ENCODE measurements around the gene FOXN1.

GRCh38 chr17:28495635-28496034, 10.5 kb upstream of the FOXN1 start:
- TF ChIP-seq POLR2A (IDR thresholded peaks at IDR 0.05; ENCODE audit: low read depth, low read length) (no peak), SPI1 (IDR thresholded peaks at IDR 0.05; ENCODE audit: low read depth, low read length) (no peak), POLR2AphosphoS5 (IDR thresholded peaks at IDR 0.05; ENCODE audit: low read depth, low read length) (no peak), TAF1 (IDR thresholded peaks at IDR 0.05; ENCODE audit: low read depth, low read length) (no peak), PAX5 (IDR thresholded peaks at IDR 0.05; ENCODE audit: insufficient read depth, low read length, severe bottlenecking) (no peak), POU2F2 (IDR thresholded peaks at IDR 0.05; ENCODE audit: low read depth, low read length) (no peak)

Measured in GM12891 (cell line).